Nephron progenitor cell (in vitro differentiated cells): ENCODE data around the gene TIMP2.
A peak's percentile ranks its signal among the peaks of the same experiment; 100 is the strongest.

ENCODE experiments used
- DNase-seq: peaks from one replicate; pipeline ENCODE4 v3.0.0; 2021
- H3K27ac Mint-ChIP-seq: 2 replicates; pipeline ENCODE4 v1.8.0; 2021; ENCODE audit warnings: mild to moderate bottlenecking, moderate library complexity, mixed read lengths
- H3K27me3 Mint-ChIP-seq: 2 replicates; pipeline ENCODE4 v1.8.0; 2021; ENCODE audit warnings: mild to moderate bottlenecking, low read depth, mixed read lengths; ENCODE audit not compliant: poor library complexity
- H3K36me3 Mint-ChIP-seq: 2 replicates; pipeline ENCODE4 v1.8.0; 2021; ENCODE audit warnings: low read depth, mixed read lengths
- H3K4me1 Mint-ChIP-seq: 2 replicates; pipeline ENCODE4 v1.8.0; 2021; ENCODE audit warnings: mixed read lengths
- H3K4me3 Mint-ChIP-seq: 2 replicates; pipeline ENCODE4 v1.8.0; 2021; ENCODE audit warnings: mild to moderate bottlenecking, moderate library complexity, mixed read lengths
- H3K9me3 Mint-ChIP-seq: 2 replicates; pipeline ENCODE4 v1.8.0; 2021; ENCODE audit warnings: mild to moderate bottlenecking, moderate library complexity, mixed read lengths
- CTCF ChIP-seq: fragments of 200-600 bp; sonication (generic); IDR thresholded peaks from 2 replicates; pipeline ENCODE4 v1.5.0; 2021; ENCODE audit warnings: antibody characterized with exemption

TIMP2 gene

GRCh38 chr17:78839235-78839761 lies 85.9 kb downstream of the TIMP2 start:
- H3K27me3 Mint-ChIP-seq: peaks cover 5% of the 10 kb centered on the region
- H3K4me3 Mint-ChIP-seq: peak overlapping the region; percentile 92
- DNase-seq: no peak
- TF ChIP-seq CTCF: no peak
- H3K27ac Mint-ChIP-seq: peak overlapping the region; percentile 73
- peaks cover 28% of the 10 kb centered on the region for H3K36me3 Mint-ChIP-seq
- H3K9me3 Mint-ChIP-seq: no peaks in the 10 kb centered on the region
- H3K4me1 Mint-ChIP-seq: peaks cover 24% of the 10 kb centered on the region

- H3K27me3 Mint-ChIP-seq: peaks cover 5% of the 10 kb centered on the region
- H3K4me3 Mint-ChIP-seq: peak overlapping the region; percentile 92
- H3K4me1 Mint-ChIP-seq: peaks cover 24% of the 10 kb centered on the region
- H3K9me3 Mint-ChIP-seq: no peaks in the 10 kb centered on the region
- H3K27ac Mint-ChIP-seq: peak overlapping the region; percentile 29
- TF ChIP-seq CTCF: no peak
- no peak for DNase-seq
- peaks cover 32% of the 10 kb centered on the region for H3K36me3 Mint-ChIP-seq
Observed at GRCh38 chr17:78838574-78839005, 86.6 kb downstream of the TIMP2 start.

- H3K4me1 Mint-ChIP-seq: peaks cover 21% of the 10 kb centered on the region
- DNase-seq: no peak
- no peak for TF ChIP-seq CTCF
- no peak overlapping the region for H3K4me3 Mint-ChIP-seq
- peaks cover 53% of the 10 kb centered on the region for H3K36me3 Mint-ChIP-seq
- H3K9me3 Mint-ChIP-seq: no peaks in the 10 kb centered on the region
- no peak overlapping the region for H3K27ac Mint-ChIP-seq
- H3K27me3 Mint-ChIP-seq: no peaks in the 10 kb centered on the region
Observed at GRCh38 chr17:78836420-78837021, 88.7 kb downstream of the TIMP2 start.

- H3K4me1 Mint-ChIP-seq: peaks cover 14% of the 10 kb centered on the region
- DNase-seq: no peak
- TF ChIP-seq CTCF: no peak
- H3K27ac Mint-ChIP-seq: no peak overlapping the region
- no peaks in the 10 kb centered on the region for H3K27me3 Mint-ChIP-seq
- H3K36me3 Mint-ChIP-seq: peaks cover 67% of the 10 kb centered on the region
- no peaks in the 10 kb centered on the region for H3K9me3 Mint-ChIP-seq
- no peak overlapping the region for H3K4me3 Mint-ChIP-seq
Observed at GRCh38 chr17:78834571-78834970, 90.6 kb downstream of the TIMP2 start.

- no peaks in the 10 kb centered on the region for H3K27me3 Mint-ChIP-seq
- H3K9me3 Mint-ChIP-seq: no peaks in the 10 kb centered on the region
- H3K4me3 Mint-ChIP-seq: no peak overlapping the region
- H3K27ac Mint-ChIP-seq: peak overlapping the region; percentile 69
- TF ChIP-seq CTCF: no peak
- no peak for DNase-seq
- peaks cover 83% of the 10 kb centered on the region for H3K36me3 Mint-ChIP-seq
- H3K4me1 Mint-ChIP-seq: no peaks in the 10 kb centered on the region
Observed at GRCh38 chr17:78832541-78832810, 92.7 kb downstream of the TIMP2 start.
